Measurements from ENCODE around the gene DCTN2.

GRCh38 chr12:57552835-57553313 lies 5.9 kb upstream of the DCTN2 start:
- TF ChIP-seq CTCF (IDR thresholded peaks at IDR 0.05): no peak
- TF ChIP-seq EP300 (IDR thresholded peaks at IDR 0.05): no peak
- no peak for TF ChIP-seq POLR2AphosphoS5 (IDR thresholded peaks at IDR 0.05)
- TF ChIP-seq POLR2A (IDR thresholded peaks at IDR 0.05): no peak
